ENCODE results near the gene MGME1. TPM values are rescaled to one million over a fixed set of nuclear protein-coding genes. Genes with fewer than 3 reads are reported as not detected.

MGME1 gene
- total and polyA plus RNA-seq, 2 of the 13 experiments (the other 11 are each of a cell fraction or from before 2014, with no cell fraction given), result 36.7 to 66.6 TPM

DNA sequence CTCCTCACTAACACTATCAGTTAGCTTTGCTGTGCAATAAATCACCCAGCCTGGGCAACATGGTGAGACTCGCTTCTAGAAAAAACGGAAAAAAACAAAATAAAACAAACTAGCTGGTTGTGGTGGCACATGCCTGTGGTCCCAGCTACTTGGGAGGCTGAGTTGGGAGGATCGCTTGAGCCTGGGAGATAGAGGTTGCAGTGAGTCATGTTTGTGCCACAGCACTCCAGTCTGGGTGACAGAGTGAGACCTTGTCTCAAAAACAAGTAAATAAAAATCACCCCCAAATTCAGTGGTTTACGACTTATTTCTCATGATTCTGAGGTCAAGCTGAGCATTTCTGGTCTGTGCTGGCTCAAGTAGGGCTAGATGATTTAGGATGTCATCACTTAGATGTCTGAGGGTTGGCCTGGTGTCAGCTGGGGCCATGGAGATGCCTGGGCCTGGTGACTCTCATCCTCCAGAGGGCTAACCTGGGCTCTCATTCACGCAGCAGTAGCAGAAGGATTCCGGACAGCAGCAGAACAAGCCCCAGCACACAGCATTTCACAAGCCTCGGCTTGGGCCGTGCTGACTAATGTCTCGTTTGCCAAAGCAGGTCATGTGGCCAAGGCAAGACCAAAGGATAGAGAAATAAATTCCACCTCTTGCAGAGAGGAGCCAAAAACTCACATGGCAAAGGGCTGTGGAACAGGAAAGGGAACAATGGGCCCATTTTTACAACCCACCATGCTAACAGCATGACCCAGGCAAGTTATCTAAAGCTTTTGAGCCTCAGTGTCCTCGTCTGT lies 32.5 kb downstream of the MGME1 start (continued):
- TF ChIP-seq ZNF234 (CRISPR knock-in tag; conservative IDR thresholded peaks at IDR 0.05) (no peak), NPAS2 (CRISPR knock-in tag; IDR thresholded peaks at IDR 0.05; ENCODE audit: borderline replicate concordance) (no peak), SP5 (CRISPR knock-in tag; IDR thresholded peaks at IDR 0.05; ENCODE audit: borderline replicate concordance, low read depth) (no peak), RNF219 (CRISPR knock-in tag; IDR thresholded peaks at IDR 0.05) (no peak), ZNF570 (CRISPR knock-in tag; IDR thresholded peaks at IDR 0.05; ENCODE audit: borderline replicate concordance) (no peak), ZNF773 (CRISPR knock-in tag; IDR thresholded peaks at IDR 0.05; ENCODE audit: borderline replicate concordance) (no peak), MXD1 (CRISPR knock-in tag; IDR thresholded peaks at IDR 0.05) (no peak), CREBL2 (CRISPR knock-in tag; IDR thresholded peaks at IDR 0.05; ENCODE audit: borderline replicate concordance) (no peak), ZNF839 (CRISPR knock-in tag; IDR thresholded peaks at IDR 0.05; ENCODE audit: borderline replicate concordance) (no peak), JUND (CRISPR knock-in tag; IDR thresholded peaks at IDR 0.05) (no peak), ATF7 (IDR thresholded peaks at IDR 0.05) (no peak), ATF7 (CRISPR knock-in tag; IDR thresholded peaks at IDR 0.05) (no peak), ZNF30 (CRISPR knock-in tag; IDR thresholded peaks at IDR 0.05) (no peak), ZBTB49 (CRISPR knock-in tag; IDR thresholded peaks at IDR 0.05; ENCODE audit: borderline replicate concordance) (no peak), ZNF510 (CRISPR knock-in tag; IDR thresholded peaks at IDR 0.05; ENCODE audit: low read depth) (no peak), ZGPAT (CRISPR knock-in tag; IDR thresholded peaks at IDR 0.05) (no peak), SRSF9 (IDR thresholded peaks at IDR 0.05; ENCODE audit: borderline replicate concordance, insufficient read depth, low read depth, low read length, poor library complexity, severe bottlenecking) (no peak), BHLHE40 (IDR thresholded peaks at IDR 0.05; ENCODE audit: low read length) (peak; percentile 39; the same call in 1 of the 2 replicates), ZNF616 (CRISPR knock-in tag; IDR thresholded peaks at IDR 0.05; ENCODE audit: low read depth) (no peak)
- TF ChIP-seq, protein P1, sequence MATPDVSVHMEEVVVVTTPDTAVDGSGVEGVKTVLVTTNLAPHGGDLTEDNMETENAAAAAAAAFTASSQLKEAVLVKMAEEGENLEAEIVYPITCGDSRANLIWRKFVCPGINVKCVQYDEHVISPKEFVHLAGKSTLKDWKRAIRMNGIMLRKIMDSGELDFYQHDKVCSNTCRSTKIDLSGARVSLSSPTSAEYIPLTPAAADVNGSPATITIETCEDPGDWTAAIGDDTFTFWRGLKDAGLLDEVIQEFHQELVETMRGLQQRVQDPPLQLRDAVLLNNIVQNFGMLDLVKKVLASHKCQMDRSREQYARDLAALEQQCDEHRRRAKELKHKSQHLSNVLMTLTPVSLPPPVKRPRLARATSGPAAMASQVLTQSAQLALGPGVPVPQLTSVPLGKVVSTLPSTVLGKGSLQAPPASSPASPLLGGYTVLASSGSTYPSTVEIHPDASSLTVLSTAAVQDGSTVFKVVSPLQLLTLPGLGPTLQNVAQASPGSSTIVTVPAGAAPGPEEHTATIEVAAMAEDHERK (CRISPR knock-in tag; IDR thresholded peaks at IDR 0.05; ENCODE audit: low read depth), result no peak

All from HepG2 (cell line).